Naive thymus-derived CD8-positive, alpha-beta T cell (primary cell): ENCODE data around the gene THAP6. TPM values are rescaled to one million over a fixed set of nuclear protein-coding genes. Genes with fewer than 3 reads are reported as not detected.

Experiments
- ATAC-seq, 2 donors: fragments of 150-1000 bp; cut with Tn5 transposase in 1 of 2; sonication (Bioruptor Pico), chemical (Tn5 transposase) in 1 of 2; 1 replicate in 1 of 2; 2 replicates in 1 of 2; pipeline ENCODE4 v1.10.0; 2021; ENCODE audit warnings: mild to moderate bottlenecking in 2 of 2, moderate library complexity in 2 of 2
- POLR2A ChIA-PET: fragments of 350-600 bp; sonication (Branson Sonifier 250); formaldehyde crosslinking; loops from one replicate; lab custom pipeline; 2021; ENCODE audit warnings: antibody characterized with exemption; lab: Charles Lee
- DNase-seq, 10 donors: peaks; one replicate each; pipeline versions ENCODE4 v3.0.0 to v3.0.0-alpha.2; 2020 to 2022
- H3K27ac Mint-ChIP-seq, 10 donors: one replicate each; pipeline ENCODE4 v1.8.0; 2020 to 2022; ENCODE audit warnings: mild to moderate bottlenecking in 10 of 10, mixed read lengths in 10 of 10, moderate library complexity in 4 of 10, inconsistent platforms in 1 of 10
- H3K27me3 Mint-ChIP-seq, 5 donors: one replicate each; pipeline ENCODE4 v1.8.0; 2021 to 2022; ENCODE audit warnings: mixed read lengths in 5 of 5
- H3K36me3 Mint-ChIP-seq, 3 donors: one replicate each; pipeline ENCODE4 v1.8.0; 2020 to 2022; ENCODE audit warnings: mixed read lengths in 3 of 3, mild to moderate bottlenecking in 2 of 3, inconsistent platforms in 1 of 3
- H3K4me1 Mint-ChIP-seq, 4 donors: one replicate each; pipeline ENCODE4 v1.8.0; 2021 to 2022; ENCODE audit warnings: mixed read lengths in 4 of 4
- H3K4me3 Mint-ChIP-seq, 10 donors: one replicate each; pipeline ENCODE4 v1.8.0; 2020 to 2022; ENCODE audit warnings: mild to moderate bottlenecking in 10 of 10, mixed read lengths in 10 of 10, moderate library complexity in 6 of 10, inconsistent platforms in 1 of 10
- H3K9me3 Mint-ChIP-seq, 9 donors: one replicate each; pipeline ENCODE4 v1.8.0; 2020 to 2022; ENCODE audit warnings: mixed read lengths in 9 of 9, mild to moderate bottlenecking in 3 of 9, inconsistent platforms in 1 of 9, moderate library complexity in 1 of 9
- polyA plus RNA-seq, 3 donors: library from polyadenylated mRNA; unstranded; fragments of 300-500 nt; fragmentation: Illumina TruSeq; gene quantifications; one replicate each; pipeline ENCODE4 v1.2.3, GENCODE V29; 2021
- total RNA-seq, 8 experiments: library from RNA in 2 of 8; stranded (reverse) in 2 of 8; gene quantifications; one replicate each; pipeline ENCODE4 v1.2.3 and lab custom pipeline; 2021 to 2026

The THAP6 gene
- total and polyA plus RNA-seq, 5 experiments from 2014 or later: 8.2 to 36.4 (median 12.4) TPM

DNA sequence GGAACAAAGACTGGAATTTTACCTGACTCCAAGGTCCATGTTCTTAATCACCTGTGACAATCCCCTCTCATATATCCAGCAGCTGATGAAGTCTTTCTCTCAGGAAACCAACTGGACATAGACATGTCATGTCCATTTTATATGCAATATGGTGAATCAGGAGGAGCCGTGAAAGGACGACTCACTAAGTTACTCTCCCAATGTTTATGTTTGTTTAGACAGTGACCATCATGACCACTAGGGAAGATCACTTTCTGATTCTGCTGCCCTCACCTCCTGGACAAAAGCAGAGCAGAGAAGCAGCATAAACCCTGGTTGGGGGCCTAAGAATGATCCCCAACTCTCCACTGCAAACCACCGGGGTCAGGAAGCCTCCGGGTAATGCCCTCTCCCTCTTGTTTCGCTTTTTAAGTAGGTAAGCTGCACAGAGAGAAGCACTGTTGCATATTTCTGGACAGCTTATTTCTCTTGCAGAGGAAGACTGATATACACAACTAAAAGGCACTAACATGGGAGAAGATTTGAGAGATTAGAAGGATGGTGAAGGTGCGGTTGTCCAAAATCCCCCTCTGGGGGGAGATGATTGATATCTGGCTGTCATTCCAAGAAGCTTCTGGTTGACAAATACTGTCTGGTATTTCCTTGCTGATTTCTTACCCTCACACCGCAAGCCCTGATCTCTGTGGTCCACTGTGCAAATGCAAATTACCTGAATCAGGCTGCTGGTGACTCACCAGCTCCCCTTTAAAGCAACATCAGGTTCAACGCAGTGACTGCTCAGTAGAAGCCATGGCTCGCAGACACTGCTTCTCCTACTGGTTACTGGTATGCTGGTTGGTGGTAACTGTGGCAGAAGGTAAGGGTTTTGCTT, 41.3 kb downstream of the THAP6 start, which contains the start of gene ODAPH:
ODAPH (plus strand) TSS at position 773 of the 871 bp plus-strand sequence; CDS start at position 790, 17 bp downstream.
- no peak for ATAC-seq
- H3K4me3 Mint-ChIP-seq: no peak within 1 kb of the TSS
- DNase-seq: no peak
- POLR2A ChIA-PET: no interaction called here
- no peaks in the 10 kb centered on the region for H3K4me1 Mint-ChIP-seq
- no peak within 1 kb of the TSS for H3K27ac Mint-ChIP-seq
- H3K27me3 Mint-ChIP-seq: peaks cover 3 to 18% (median 13%) of the 10 kb centered on the region in 5 donors
- no peaks in the 10 kb centered on the region for H3K9me3 Mint-ChIP-seq
- H3K36me3 Mint-ChIP-seq: no peaks in the 10 kb centered on the region

DNA sequence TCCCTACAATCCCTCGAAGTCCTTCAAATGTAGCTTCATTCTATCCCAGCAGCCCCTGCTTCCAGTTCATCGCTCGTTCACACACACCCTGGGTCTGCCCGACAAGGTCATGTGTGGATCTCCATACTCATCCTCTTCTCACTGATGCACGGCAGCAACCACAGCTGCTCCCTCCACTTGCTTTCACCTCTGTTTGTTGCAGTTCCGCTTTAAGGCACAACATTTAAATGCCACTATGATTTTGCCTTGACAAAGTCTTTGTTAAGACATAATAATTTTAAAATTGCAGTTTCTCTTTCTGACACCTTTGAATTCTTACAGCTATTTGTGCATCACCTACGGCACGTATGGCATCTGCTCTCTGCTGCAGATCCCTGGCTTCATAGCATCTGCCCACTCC, 43.4 kb downstream of the THAP6 start:
- ATAC-seq (no peak), DNase-seq (no peak)
- no peaks in the 10 kb centered on the region for H3K4me1 Mint-ChIP-seq
- no peak overlapping the region for H3K4me3 Mint-ChIP-seq
- H3K27ac Mint-ChIP-seq: peak overlapping the region in 1 of 10 donors; percentile 9
- no peaks in the 10 kb centered on the region for H3K9me3 Mint-ChIP-seq
- H3K36me3 Mint-ChIP-seq: no peaks in the 10 kb centered on the region
- POLR2A ChIA-PET: no interaction called here
- H3K27me3 Mint-ChIP-seq: peaks cover 6 to 18% (median 17%) of the 10 kb centered on the region in 5 donors

DNA sequence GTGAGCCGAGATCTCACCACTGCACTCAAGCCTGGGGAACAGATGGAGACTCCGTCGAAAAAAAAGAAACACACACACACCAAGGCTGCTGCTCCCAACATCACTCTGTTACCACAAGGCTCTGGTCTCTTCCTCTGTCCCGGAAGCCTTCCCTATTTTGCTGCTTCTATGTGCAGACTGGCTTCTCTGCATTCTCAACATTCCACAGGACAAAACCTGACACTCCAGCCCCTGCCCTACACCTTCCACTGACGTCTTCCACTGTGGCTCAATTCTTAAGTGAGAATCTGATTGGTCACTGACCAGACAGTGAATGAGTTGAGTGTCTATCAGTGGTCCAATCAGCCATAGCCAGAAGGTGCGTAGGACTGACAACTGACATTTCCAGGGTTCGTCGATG, 47.5 kb downstream of the THAP6 start:
- no peaks in the 10 kb centered on the region for H3K9me3 Mint-ChIP-seq
- POLR2A ChIA-PET: no interaction called here
- H3K4me1 Mint-ChIP-seq: peaks cover 0 to 4% (median 1%) of the 10 kb centered on the region in 4 donors

DNA sequence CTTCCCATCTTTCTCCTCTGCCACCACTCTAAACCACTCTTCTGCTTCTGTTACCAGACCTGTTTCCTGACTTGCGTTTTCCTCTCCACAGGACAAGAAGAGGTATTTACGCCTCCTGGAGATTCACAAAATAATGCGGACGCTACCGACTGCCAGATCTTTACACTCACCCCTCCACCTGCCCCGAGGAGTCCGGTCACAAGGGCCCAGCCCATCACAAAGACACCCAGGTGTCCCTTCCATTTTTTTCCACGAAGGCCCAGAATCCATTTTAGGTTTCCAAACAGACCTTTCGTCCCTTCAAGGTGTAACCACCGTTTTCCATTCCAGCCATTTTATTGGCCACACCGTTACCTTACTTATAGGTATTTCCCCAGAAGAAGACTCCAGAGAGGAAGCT, 49.8 kb downstream of the THAP6 start:
- Mint-ChIP-seq H3K27ac (no peak overlapping the region), H3K4me3 (no peak overlapping the region), H3K9me3 (no peaks in the 10 kb centered on the region), H3K36me3 (no peaks in the 10 kb centered on the region), H3K27me3 (peaks cover 6 to 15% (median 10%) of the 10 kb centered on the region in 5 donors), H3K4me1 (peaks cover 0 to 4% (median 1%) of the 10 kb centered on the region in 4 donors)
- DNase-seq: no peak
- POLR2A ChIA-PET: no interaction called here
- no peak for ATAC-seq

More for the DNA sequence above, 47.5 kb downstream of the THAP6 start:
- peaks cover 8 to 24% (median 18%) of the 10 kb centered on the region in 5 donors for H3K27me3 Mint-ChIP-seq
- H3K36me3 Mint-ChIP-seq: no peaks in the 10 kb centered on the region
- no peak for DNase-seq
- no peak overlapping the region for H3K4me3 Mint-ChIP-seq
- ATAC-seq: no peak
- H3K27ac Mint-ChIP-seq: no peak overlapping the region

DNA sequence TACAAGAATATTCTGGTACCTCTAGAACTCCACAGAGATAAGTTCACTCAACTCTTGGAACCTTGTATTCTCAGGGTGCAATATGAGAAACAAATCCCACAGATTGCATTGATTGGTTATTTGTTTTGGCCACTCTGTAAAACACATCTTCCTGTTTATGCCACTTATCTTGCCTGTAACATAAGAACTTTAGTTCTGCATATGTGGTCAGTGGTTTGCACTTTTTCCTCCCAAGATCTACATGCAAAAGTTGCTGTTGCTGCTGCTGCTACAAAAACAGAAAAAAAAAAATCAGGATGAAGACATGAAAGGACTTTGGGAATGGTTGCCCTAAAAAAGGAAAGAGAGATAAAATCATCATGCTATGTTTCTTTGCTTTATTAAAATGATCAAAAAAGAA, 51.2 kb downstream of the THAP6 start:
- no peak overlapping the region for H3K27ac Mint-ChIP-seq
- ATAC-seq (no peak), DNase-seq (no peak)
- H3K27me3 Mint-ChIP-seq: peaks cover 6 to 11% (median 9%) of the 10 kb centered on the region in 5 donors
- no peaks in the 10 kb centered on the region for H3K9me3 Mint-ChIP-seq
- POLR2A ChIA-PET: no interaction called here
- no peaks in the 10 kb centered on the region for H3K36me3 Mint-ChIP-seq
- no peak overlapping the region for H3K4me3 Mint-ChIP-seq
- H3K4me1 Mint-ChIP-seq: peaks cover 0 to 4% (median 1%) of the 10 kb centered on the region in 4 donors

DNA sequence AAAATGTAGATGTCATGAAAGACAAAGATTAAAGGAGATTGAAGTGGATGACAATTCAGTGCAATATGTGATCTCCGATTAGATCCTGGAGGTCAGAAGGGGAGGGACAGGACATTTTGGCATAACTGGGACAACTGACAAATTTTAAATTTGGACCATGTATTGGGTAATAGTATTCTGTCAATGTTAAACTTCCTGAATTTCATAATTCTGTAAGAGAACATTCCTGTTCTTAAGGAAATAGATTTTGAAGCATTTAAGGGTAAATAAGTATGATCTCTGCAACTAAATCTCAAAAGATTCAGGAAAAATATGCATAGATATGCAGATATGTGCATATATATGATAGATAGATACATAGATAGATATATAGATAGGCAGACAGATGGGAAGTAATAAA, 52.6 kb downstream of the THAP6 start:
- H3K27ac Mint-ChIP-seq: no peak overlapping the region
- no peak overlapping the region for H3K4me3 Mint-ChIP-seq
- POLR2A ChIA-PET: no interaction called here
- no peaks in the 10 kb centered on the region for H3K36me3 Mint-ChIP-seq
- H3K9me3 Mint-ChIP-seq: no peaks in the 10 kb centered on the region
- peaks cover 5 to 10% (median 6%) of the 10 kb centered on the region in 5 donors for H3K27me3 Mint-ChIP-seq
- DNase-seq (no peak), ATAC-seq (no peak)
- H3K4me1 Mint-ChIP-seq: peaks cover 0 to 4% (median 1%) of the 10 kb centered on the region in 4 donors

DNA sequence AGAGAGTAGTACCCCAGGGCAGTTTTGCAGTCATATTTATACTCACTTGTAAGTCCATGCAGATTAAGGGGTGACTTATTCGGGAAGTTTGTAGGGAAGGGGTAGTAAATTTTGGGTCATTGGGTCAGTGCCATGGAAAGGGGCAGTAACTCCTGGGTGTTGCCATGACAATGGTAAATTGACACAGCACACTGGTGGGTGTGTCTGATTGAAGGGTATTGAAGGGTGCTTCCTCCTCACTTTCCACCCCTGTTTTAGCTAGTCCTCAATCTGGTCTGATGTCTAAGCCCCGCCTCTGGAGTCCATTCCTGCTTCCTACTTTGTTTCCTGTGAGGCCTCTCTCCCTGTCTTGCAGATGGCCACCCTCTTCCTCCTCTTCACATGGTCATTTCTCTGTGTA, 53.5 kb downstream of the THAP6 start:
- H3K4me1 Mint-ChIP-seq: peaks cover 0 to 4% (median 1%) of the 10 kb centered on the region in 4 donors
- no peak overlapping the region for H3K27ac Mint-ChIP-seq
- no peak for ATAC-seq
- H3K36me3 Mint-ChIP-seq: no peaks in the 10 kb centered on the region
- DNase-seq: no peak
- peaks cover 4 to 10% (median 5%) of the 10 kb centered on the region in 5 donors for H3K27me3 Mint-ChIP-seq
- POLR2A ChIA-PET: no interaction called here
- H3K9me3 Mint-ChIP-seq: no peaks in the 10 kb centered on the region
- no peak overlapping the region for H3K4me3 Mint-ChIP-seq

Other genes with a start within 250 kb of the THAP6 start
- gene RCHY1, start 70 bp upstream of the THAP6 start, total RNA-seq: 10 to 100 TPM; 32.0 to 41.8 TPM
- 10 to 100 TPM; 13.3 to 27.3 (median 25.3) TPM for gene RCHY1, start 70 bp upstream of the THAP6 start, polyA plus RNA-seq
- gene ODAPH, start 41.6 kb downstream of the THAP6 start, total RNA-seq: not detected
- not detected for gene ODAPH, start 41.6 kb downstream of the THAP6 start, polyA plus RNA-seq
- gene CDKL2, start 116.1 kb downstream of the THAP6 start, total RNA-seq: 1 to 10 TPM in 1 of 2 experiments, under 1 TPM in 1; 0.82 to 1.0 TPM
- gene CDKL2, start 116.1 kb downstream of the THAP6 start, polyA plus RNA-seq: 1 to 10 TPM in 1 of 3 donors, under 1 TPM in 2; 0.20 to 1.0 (median 0.58) TPM
- gene G3BP2, start 158.9 kb downstream of the THAP6 start, total RNA-seq: 100 to 1,000 TPM; 172 to 190 TPM
- 100 to 1,000 TPM; 116 to 125 (median 121) TPM for gene G3BP2, start 158.9 kb downstream of the THAP6 start, polyA plus RNA-seq
- gene USO1, start 210.1 kb downstream of the THAP6 start, total RNA-seq: 10 to 100 TPM; 32.3 to 36.6 TPM
- gene USO1, start 210.1 kb downstream of the THAP6 start, polyA plus RNA-seq: 10 to 100 TPM; 22.0 to 26.5 (median 24.4) TPM